Ovary (tissue), 3 donors: ENCODE results near the gene SPCS3.

Experiments used
- EP300 ChIP-seq: sonication (generic); formaldehyde crosslinking; IDR thresholded peaks from one replicate; pipeline ENCODE4 v1.6.1; 2017; ENCODE audit warnings: antibody characterized with exemption
- POLR2A ChIP-seq: fragments of 450-650 bp; IDR thresholded peaks from one replicate; pipeline ENCODE4 v1.6.1; 2017; ENCODE audit warnings: antibody characterized with exemption, mild to moderate bottlenecking, moderate library complexity
- TF ChIP-seq, protein P1 (sequence below), 3 donors: fragments of 450-650 bp in 2 of 3; fragments of 200-600 bp in 1 of 3; IDR thresholded peaks; one replicate each; pipeline versions ENCODE4 v1.5.1 to v1.8.0; 2016 to 2022; ENCODE audit warnings: antibody characterized with exemption in 3 of 3, mild to moderate bottlenecking in 1 of 3
- donor health status: DM: no; HTN: no; CAD: no.

DNA sequence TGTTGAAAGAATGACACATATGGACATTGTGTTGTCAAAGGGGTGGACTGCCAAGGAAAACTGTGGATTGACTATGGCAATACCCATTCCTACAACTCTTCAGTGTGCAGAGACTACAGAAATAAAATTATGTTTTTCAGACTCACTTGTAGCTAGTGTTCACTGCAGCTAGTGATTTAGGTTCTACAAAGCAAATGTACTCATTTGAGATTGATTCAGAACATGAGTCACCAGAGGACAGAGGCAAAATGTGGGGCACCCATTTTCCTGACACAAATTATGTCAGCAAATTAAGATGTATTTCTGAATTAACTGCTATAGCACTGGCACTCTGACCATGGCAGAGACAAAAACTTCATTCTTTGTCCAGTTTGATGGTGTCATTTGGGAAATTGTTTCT, 40.7 kb downstream of the SPCS3 start:
- TF ChIP-seq POLR2A, result no peak
- no peak for TF ChIP-seq EP300
- TF ChIP-seq, protein P1, sequence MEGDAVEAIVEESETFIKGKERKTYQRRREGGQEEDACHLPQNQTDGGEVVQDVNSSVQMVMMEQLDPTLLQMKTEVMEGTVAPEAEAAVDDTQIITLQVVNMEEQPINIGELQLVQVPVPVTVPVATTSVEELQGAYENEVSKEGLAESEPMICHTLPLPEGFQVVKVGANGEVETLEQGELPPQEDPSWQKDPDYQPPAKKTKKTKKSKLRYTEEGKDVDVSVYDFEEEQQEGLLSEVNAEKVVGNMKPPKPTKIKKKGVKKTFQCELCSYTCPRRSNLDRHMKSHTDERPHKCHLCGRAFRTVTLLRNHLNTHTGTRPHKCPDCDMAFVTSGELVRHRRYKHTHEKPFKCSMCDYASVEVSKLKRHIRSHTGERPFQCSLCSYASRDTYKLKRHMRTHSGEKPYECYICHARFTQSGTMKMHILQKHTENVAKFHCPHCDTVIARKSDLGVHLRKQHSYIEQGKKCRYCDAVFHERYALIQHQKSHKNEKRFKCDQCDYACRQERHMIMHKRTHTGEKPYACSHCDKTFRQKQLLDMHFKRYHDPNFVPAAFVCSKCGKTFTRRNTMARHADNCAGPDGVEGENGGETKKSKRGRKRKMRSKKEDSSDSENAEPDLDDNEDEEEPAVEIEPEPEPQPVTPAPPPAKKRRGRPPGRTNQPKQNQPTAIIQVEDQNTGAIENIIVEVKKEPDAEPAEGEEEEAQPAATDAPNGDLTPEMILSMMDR (IDR thresholded peaks at IDR 0.05), result no peak
